GM12801 (cell line): Measurements from ENCODE around the gene TSNAXIP1.

Experiments
- CTCF ChIP-seq: IDR thresholded peaks from one replicate; pipeline ENCODE4 v1.5.1; 2011; ENCODE audit warnings: control low read depth; ENCODE audit not compliant: insufficient read length; ENCODE audit errors: extremely low read depth

Gene TSNAXIP1

GRCh38 chr16:67806428-67807147 is at the start of gene TSNAXIP1, which contains the start of gene RANBP10:
TSNAXIP1 (plus strand) TSS chr16:67806889; CDS start chr16:67807150, 261 bp downstream.
RANBP10 (minus strand) TSS chr16:67806560; CDS start chr16:67806536, 24 bp downstream.
- TF ChIP-seq CTCF: no peak

GRCh38 chr16:67758006-67758405 is 48.7 kb upstream of the TSNAXIP1 start:
- no peak for TF ChIP-seq CTCF

GRCh38 chr16:67758966-67759365 is 47.7 kb upstream of the TSNAXIP1 start:
- TF ChIP-seq CTCF: no peak

- TF ChIP-seq CTCF: no peak
These were observed 46.3 kb upstream of the TSNAXIP1 start for GRCh38 chr16:67760206-67760955.

- no peak for TF ChIP-seq CTCF
These were observed 45.8 kb upstream of the TSNAXIP1 start for GRCh38 chr16:67760956-67761230.

GRCh38 chr16:67761924-67762323 is 44.8 kb upstream of the TSNAXIP1 start:
- TF ChIP-seq CTCF: no peak

GRCh38 chr16:67762385-67762784 is 44.3 kb upstream of the TSNAXIP1 start:
- TF ChIP-seq CTCF: no peak
